ENCODE measurements around the gene ZBTB25. TPM values are rescaled to one million over a fixed set of nuclear protein-coding genes. Genes with fewer than 3 reads are reported as not detected.

The ZBTB25 gene
- total and polyA plus RNA-seq, 10 donors, result 5.0 to 27.5 (median 17.6) TPM

DNA sequence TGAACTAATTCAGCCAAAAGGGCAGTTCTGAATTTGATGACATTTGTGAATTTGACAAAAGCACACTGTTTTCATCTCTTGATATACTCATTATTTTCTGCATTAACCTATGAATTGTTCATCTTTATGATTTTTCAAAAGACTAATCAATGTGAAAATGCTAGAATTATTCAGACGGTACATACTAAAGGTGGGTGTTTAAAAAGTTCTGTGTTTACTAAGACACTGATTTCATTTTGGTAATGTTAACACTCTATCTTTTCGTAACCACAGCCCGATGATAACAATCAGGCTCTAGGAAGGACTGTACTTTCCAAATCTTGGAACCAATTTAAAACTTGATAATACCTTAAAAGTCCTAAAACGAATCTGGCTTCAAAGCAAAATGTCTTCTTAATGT, 28.9 kb downstream of the ZBTB25 start:
- H3K27ac ChIP-seq, result no peak overlapping the region
- intact Hi-C loops (cut with DNase I; ENCODE audit: low total_unique reads), result loop anchor here (5.0 to 10.0 kb wide), 2 partner anchors 42 to 130 kb away; no protein-coding TSS in a partner anchor
- no peak overlapping the region for H3K4me3 ChIP-seq
- TF ChIP-seq POLR2A (IDR thresholded peaks at IDR 0.05), result no peak
- TF ChIP-seq POLR2AphosphoS5 (IDR thresholded peaks at IDR 0.05), result no peak
- TF ChIP-seq, protein P1, sequence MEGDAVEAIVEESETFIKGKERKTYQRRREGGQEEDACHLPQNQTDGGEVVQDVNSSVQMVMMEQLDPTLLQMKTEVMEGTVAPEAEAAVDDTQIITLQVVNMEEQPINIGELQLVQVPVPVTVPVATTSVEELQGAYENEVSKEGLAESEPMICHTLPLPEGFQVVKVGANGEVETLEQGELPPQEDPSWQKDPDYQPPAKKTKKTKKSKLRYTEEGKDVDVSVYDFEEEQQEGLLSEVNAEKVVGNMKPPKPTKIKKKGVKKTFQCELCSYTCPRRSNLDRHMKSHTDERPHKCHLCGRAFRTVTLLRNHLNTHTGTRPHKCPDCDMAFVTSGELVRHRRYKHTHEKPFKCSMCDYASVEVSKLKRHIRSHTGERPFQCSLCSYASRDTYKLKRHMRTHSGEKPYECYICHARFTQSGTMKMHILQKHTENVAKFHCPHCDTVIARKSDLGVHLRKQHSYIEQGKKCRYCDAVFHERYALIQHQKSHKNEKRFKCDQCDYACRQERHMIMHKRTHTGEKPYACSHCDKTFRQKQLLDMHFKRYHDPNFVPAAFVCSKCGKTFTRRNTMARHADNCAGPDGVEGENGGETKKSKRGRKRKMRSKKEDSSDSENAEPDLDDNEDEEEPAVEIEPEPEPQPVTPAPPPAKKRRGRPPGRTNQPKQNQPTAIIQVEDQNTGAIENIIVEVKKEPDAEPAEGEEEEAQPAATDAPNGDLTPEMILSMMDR (IDR thresholded peaks at IDR 0.05 in 8 of 11, conservative IDR thresholded peaks at IDR 0.05 in 3 of 11), result no peak
- DNase-seq, result no peak
- peaks cover 0 to 14% (median under 1%) of the 10 kb centered on the region in 6 donors for H3K36me3 ChIP-seq
- peaks cover 0 to 4% (median 0%) of the 10 kb centered on the region in 6 donors for H3K4me1 ChIP-seq
- no peaks in the 10 kb centered on the region for H3K9me3 ChIP-seq
- H3K27me3 ChIP-seq (replicated peaks in 1 of 7), result no peaks in the 10 kb centered on the region
- WGBS, 5 donors, result 65 to 96% (median 83%) methylated on average over 4 of the region's 4 CpGs

DNA sequence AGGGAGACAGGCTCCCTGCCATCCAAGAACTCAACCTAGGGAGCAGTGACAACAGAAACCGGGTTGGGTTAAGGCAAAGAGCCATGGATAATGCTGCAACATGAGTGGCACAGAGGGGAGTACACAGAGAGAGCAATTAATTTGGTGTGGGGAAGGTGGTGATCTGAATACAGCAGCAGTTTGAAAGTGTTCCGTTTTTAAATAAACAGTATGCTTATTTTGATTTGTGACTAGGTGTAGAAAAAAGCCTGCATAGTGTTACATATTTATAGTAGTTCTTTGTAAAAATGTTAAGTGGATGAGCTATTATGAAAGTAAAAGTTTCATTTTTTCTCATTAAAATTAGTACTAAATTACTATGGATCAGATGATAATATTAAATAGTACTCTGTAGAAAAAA, 29.6 kb downstream of the ZBTB25 start:
- WGBS, 5 donors, result 65 to 79% (median 73%) methylated on average over 2 of the region's 2 CpGs
- Histone ChIP-seq H3K27me3 (replicated peaks in 1 of 7) (no peaks in the 10 kb centered on the region), H3K4me1 (peaks cover 0 to 4% (median 0%) of the 10 kb centered on the region in 6 donors), H3K4me3 (no peak overlapping the region), H3K36me3 (peaks cover 0 to 9% (median 0%) of the 10 kb centered on the region in 6 donors), H3K27ac (no peak overlapping the region), H3K9me3 (no peaks in the 10 kb centered on the region)
- intact Hi-C loops (cut with DNase I; ENCODE audit: low total_unique reads), result loop anchor here (10.0 kb wide), 1 partner anchor 129 kb away; no protein-coding TSS in a partner anchor
- no peak for DNase-seq
- TF ChIP-seq POLR2AphosphoS5 (IDR thresholded peaks at IDR 0.05) (no peak), POLR2A (IDR thresholded peaks at IDR 0.05) (no peak)
- TF ChIP-seq, protein P1 (IDR thresholded peaks at IDR 0.05 in 8 of 11, conservative IDR thresholded peaks at IDR 0.05 in 3 of 11), result no peak

DNA sequence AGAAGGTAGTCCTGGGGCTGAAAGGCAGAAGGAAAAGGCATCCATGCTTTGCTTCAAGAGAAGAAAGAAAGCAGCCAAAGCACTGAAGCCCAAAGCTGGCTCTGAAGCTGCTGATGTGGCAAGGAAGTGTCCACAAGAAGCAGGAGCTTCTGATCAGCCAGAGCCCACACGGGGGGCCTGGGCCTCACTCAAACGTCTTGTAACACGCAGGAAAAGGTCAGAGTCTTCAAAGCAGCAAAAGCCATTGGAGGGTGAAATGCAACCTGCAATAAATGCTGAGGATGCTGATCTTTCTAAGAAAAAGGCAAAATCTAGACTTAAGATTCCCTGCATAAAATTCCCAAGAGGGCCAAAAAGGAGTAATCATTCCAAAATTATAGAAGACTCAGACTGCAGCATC, 35.2 kb downstream of the ZBTB25 start:
- H3K27me3 ChIP-seq (replicated peaks in 1 of 7), result peaks cover 0 to 15% (median 0%) of the 10 kb centered on the region in 7 donors
- WGBS, 5 donors, result 62 to 77% (median 69%) methylated on average over 3 of the region's 3 CpGs
- no peak for DNase-seq
- no peaks in the 10 kb centered on the region for H3K9me3 ChIP-seq
- intact Hi-C loops (cut with DNase I; ENCODE audit: low total_unique reads), result no loop called here
- no peak overlapping the region for H3K4me3 ChIP-seq
- TF ChIP-seq, protein P1 (IDR thresholded peaks at IDR 0.05 in 8 of 11, conservative IDR thresholded peaks at IDR 0.05 in 3 of 11), result no peak
- H3K4me1 ChIP-seq, result peaks cover 5 to 49% (median 29%) of the 10 kb centered on the region in 6 donors
- peak overlapping the region in 1 of 8 donors; percentile 7 for H3K27ac ChIP-seq
- H3K36me3 ChIP-seq, result no peaks in the 10 kb centered on the region

DNA sequence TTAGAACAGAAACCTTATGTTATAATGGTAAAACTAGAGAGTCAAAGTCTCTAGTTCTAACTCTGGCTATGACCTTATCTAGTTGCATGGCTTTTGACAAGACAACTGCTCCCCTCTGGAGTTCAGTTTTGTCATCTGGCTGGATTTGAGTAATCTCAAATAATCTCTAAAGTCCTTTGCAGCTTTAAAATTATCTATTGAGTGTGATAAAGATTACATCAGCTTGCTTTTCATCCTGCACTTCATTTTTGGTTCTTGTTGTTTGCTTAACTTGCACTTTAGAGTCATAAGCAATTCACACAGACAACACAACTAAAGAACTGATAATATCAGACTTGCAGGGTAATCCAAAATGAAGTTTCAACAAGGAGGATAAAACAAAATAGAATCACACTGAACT, 36.1 kb downstream of the ZBTB25 start:
- Histone ChIP-seq H3K9me3 (no peaks in the 10 kb centered on the region), H3K27ac (peak overlapping the region in 1 of 8 donors; percentile 42), H3K27me3 (replicated peaks in 1 of 7) (peaks cover 0 to 15% (median 0%) of the 10 kb centered on the region in 7 donors), H3K4me3 (no peak overlapping the region), H3K4me1 (peaks cover 5 to 49% (median 29%) of the 10 kb centered on the region in 6 donors), H3K36me3 (no peaks in the 10 kb centered on the region)
- no peak for TF ChIP-seq POLR2AphosphoS5 (IDR thresholded peaks at IDR 0.05)
- TF ChIP-seq POLR2A (IDR thresholded peaks at IDR 0.05), result no peak
- TF ChIP-seq, protein P1 (IDR thresholded peaks at IDR 0.05 in 8 of 11, conservative IDR thresholded peaks at IDR 0.05 in 3 of 11), result no peak
- DNase-seq, result no peak
- intact Hi-C loops (cut with DNase I; ENCODE audit: low total_unique reads), result no loop called here

Measured in spleen (tissue), 11 donors.